HG03039 (cell line): ENCODE data around the gene TAF4B.
"Not testable (repeated sequence)": the region's sequence is repeated elsewhere in the genome, so short reads cannot be mapped to it uniquely, and the experiment has no call there.

Source experiments
- ATAC-seq: cut with Tn5 transposase; IDR thresholded peaks from one replicate; pipeline ENCODE4 v1.9.1; 2021; ENCODE audit warnings: mild to moderate bottlenecking, moderate library complexity; ENCODE audit not compliant: unreplicated experiment

The TAF4B gene

DNA sequence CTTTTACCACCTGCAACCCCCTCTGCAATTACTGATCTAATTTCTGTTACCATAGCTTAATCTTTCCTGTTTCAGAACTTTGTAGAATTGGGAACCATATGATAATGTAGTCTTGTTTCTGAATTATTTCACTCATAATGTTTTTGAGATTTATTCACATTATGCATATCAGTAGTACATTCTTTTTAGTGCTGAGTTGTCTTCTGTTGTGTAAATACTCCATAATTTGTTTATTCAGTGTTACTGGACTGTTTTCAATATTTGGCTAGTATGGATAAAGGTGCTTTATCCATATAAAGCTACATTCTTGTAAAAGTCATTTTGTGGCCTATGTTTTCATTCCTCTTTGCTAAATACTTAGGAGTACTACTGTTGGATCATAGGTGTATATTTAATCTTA, 152.5 kb downstream of the TAF4B start:
- ATAC-seq: no peak

DNA sequence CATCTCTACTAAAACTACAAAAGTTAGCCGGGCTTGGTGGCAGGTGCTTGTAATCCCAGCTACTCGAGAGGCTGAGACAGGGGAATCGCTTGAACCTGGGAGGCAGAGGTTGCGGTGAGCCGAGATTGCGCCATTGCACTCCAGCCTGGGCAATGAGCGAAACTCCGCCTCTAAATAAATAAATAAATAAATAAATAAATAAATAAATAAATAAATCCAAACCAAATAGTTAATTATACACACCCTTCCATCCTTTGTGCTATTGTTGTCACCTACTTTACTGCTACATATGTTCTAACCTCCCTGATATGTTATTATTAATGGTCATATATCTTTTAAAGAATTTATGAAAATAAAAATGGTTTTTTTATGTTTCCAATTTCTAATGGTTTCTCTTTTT, 155.3 kb downstream of the TAF4B start:
- ATAC-seq: not testable (repeated sequence)

DNA sequence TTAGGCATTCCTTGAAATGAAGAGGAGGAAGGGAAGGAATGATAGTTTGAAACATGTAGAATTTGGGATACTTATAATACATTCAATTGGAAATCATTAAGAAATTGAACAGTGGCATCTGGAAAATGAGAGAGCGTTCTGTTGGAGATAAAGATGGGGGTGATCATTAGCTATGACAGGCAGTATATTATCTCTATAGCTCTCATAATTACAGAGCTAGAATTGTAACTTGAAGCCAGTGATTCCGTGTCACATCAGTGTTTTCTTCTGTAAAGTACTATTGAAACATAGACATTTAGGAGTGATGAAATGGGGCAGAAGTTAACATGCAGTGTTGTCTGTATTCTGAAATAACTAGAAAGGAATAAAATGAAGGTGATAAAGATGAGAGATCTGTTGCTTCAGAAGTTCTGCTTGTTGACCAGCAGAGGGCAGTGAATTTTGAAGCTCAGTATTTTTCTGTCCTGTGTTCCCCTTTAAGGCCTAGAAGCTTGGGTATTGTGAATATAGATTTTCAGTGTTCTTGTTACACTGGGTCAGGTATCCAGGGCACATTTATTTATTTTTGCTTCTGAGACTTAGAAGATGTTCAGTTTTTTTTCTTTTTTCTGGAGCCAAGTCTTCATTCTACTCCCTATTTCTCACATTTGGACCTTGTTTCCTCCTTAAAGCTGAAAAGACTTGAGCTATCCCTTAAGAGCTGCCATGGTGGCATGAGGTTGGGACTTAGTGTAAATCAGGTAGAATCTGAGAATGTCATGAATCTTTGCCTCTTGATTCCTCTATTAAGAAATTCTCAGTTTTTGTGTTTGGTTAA, 157.4 kb downstream of the TAF4B start:
- no peak for ATAC-seq

DNA sequence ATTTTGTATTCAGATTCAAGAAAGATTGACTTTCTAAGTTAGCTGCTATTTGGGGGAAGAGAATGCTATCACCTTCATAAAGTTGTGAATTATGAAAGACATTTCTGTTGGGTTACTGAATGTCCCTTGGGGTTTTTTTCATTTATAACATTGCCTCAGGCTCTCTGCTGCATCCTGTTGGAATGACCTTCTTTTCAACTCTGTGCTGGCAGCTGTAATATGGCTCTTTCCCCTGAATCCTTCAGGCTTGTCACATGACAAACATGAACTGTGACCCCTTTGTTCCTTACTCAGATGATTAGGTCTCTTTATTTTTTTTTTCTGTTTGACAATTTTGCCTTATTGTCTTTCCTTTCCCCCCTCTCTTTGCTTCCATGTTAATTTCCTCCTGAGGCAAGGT, 159.8 kb downstream of the TAF4B start:
- ATAC-seq: no peak

DNA sequence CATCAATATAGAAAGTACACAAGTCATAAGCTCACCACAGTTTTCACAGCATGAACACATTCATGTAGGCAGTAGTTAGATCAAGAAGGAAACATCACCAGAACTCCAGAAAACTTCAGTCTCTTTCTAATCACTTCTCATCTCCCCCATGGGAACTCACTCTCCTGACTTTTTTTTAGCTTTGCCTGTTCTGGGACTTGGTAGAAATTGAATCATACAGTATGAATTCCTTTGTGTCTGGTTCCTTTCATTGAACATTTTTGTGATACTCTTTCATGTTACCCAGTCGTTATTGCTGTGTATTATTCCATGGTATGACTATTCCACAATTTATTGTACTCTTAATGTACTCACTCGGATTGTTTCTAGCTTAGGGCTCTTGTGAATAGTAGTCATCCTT, 160.2 kb downstream of the TAF4B start:
- ATAC-seq: no peak

DNA sequence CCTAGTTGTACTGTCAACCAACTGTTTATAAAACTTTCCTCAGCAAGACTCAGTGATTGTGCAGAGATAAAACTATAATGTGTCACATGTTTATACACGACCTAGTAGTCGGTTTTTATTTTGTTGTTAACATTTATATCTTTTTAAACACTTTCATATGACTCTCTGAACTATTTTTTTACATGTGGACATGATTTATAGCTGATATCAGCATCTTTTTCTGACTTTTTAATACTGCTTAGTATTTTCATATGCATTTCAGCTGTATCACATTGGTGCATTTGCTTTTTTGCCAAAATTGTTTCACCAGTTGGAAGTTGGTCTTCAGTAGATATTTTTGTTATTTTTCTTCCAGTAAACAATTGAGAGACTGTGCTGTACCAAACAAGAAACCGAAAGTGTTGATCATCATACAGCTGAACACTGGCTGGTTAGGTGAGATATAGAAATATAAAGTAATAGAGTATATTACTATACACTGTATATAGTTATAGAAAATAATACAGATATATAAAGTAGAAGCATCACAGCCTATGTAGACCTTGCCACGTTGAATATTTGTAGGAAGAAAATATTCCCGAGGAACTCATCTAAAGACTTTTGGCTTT, 167.9 kb downstream of the TAF4B start:
- ATAC-seq: no peak

DNA sequence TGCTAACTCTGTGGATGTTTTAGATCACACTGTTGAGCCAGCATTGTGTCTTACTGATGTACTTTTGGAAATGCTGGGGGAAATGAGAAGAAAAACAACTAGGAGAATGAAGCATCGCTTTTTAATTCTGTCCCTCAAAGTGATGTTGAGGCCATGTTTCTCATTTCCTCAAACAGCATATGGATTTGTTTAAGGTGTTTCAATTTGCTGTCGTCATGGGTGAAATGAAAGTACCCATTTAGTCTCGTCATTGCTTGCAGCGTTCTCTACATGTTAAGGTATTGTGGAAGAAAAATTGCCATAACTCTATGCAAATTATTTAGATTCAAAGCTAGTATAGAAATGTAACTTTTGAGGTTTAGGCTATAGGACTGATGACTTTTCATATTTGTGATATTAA, 170.8 kb downstream of the TAF4B start:
- no peak for ATAC-seq

DNA sequence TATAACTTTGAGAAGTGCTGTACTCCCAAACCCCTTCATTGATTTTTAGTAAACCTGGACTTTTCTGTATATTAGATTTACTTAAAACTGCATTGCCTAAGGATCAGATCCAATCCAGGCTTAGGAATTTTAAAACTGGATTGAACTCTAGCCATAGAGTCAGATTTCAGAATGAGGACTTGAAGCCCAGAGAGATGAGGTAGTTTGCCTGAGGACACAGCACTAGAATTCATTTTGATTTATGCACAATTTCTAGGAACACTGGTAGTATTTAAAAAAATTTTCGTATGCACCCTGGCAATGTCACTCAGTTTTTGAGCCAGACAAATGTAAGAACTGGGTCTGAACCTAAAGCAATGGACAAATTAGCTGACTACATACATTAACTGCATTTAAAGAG, 177.2 kb downstream of the TAF4B start:
- no peak for ATAC-seq

DNA sequence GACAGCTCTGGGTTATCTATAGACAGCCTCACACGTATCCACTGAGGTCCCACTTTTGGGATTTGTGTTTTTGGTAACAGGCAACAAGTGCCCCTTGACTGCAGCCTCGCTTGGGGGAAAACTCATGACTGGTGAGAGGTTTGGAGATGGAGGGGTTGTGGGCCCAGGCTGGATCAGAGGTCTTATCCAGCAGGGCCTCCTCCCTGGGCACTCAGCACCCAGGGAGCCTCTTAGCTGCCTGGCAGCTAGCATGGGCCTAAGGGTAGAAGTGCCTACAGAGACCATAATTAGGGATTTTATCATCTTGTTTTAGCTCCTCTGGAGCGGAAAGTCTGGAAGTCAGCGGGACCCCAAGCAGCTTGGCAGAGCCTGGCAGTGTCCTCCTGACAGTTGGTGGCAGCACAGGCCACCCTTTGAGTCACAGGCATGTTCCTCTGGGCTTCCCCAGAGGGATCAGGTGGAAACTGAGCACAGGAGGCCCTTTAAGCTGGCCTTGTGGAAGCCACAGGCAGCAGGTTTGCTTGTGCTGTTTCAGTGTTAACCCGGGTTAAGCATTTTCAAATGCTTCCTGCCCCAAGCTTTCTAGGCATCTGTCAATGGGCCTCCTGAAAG, 179.1 kb downstream of the TAF4B start:
- peak; percentile 66 for ATAC-seq

DNA sequence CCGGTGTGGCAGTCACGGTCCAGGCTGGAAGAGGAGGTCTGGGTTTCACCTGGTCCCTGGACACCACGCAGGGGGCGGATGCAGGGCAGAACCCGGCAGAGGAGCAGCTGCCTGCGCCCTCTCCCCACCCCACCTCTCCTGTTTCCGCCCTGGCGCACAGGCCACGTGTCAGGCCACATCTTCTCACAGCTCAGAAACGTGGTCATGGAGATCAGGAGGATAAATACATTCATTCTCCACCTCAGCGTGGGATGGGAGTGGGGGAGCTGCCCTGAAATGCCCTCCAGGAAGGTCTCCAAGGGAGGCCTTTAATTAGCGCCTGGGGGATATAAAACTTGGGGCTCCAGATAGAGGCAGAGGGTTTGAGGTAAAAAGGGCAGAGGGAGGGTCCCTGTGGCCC, 180.1 kb downstream of the TAF4B start:
- no peak for ATAC-seq

DNA sequence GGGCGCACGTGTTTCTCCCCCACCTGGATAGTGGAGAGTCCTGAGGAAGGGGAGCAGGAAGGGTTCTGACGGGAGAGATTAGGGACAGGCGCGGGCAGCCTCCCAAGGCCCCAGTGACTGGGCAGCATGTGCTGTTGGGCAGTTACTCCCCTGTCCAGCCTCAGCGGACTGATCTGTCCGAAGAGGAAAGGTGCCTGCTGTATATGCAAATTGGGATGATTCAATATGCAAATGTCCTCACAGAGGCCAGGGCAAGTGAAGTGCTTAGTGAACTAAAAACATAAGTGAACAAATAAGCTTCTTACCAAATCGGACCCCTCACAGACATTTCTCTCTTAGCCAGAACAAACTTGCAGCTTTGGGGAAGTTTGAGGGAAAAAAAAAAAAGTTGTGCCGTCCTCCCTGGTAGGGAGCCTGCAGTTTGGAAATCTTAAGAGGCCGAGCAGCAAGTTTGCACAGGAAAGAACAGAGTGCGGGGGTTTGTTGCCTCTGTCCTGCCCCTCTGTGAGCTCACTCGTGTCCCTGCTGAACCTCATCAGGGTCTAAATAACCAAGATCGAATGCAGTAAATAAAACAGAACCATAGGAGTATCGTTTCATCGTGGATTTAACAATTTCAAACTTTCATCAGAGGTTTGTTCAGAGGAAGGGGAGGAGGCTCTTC, 180.7 kb downstream of the TAF4B start:
- ATAC-seq: no peak

DNA sequence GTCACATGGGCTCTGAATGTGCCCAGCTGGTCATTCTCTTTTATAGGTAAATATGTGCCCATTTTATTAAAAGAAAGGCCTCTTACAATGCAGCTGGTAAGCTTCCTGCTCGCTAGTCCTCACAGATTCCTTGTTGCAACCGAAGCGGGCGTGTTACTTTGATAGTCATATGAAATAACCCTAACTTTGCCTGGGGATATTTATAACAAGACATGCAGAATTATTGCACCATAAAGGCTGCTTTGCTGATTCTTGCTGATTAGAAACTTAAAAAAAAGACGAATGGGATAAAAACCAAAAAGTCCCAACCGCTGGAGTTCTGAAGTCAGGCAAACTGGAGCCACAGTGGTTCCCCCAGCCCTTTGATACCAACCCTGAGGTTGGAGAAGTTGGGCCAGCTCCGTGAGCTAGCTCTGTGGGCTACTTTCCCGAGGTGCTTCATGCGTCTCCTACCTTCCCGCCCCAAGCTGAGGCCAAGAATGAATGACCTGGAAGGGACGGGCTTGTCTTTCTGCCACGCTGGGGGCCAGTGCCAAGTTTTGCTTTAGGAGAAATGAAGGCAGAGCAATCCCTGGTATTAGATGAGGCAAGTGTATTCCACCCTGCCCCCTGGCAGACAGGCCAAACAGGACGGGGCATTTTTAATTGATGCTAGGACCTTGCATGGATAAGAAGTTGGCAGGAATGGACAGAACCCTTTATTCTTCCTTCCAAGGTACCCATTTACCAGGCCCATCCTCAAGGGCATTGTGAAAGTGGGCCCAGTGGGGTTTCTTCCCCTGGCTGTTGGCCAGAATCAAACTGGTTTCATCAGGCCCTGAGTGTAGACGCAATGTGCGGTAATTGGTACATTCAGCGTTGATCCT, 181.7 kb downstream of the TAF4B start:
- ATAC-seq: no peak

DNA sequence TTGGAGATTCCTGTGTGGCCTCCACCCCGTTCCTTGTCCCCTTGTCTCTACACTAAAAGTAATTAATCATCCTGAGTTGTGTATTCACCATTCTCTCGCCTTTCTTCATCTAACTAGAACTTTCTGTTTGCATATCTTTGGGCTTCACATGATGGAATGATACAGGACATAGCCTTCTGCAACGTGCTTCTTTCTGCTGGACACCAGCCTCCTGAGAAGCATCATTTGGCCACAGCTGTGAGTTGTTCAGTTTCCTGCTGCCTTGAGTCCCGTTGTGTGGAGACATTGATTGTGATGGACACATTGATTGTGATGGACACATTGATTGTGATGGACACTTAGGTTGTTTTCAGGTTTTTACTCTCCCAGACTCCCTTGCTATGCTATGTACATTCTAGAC, 182.8 kb downstream of the TAF4B start:
- ATAC-seq: no peak

DNA sequence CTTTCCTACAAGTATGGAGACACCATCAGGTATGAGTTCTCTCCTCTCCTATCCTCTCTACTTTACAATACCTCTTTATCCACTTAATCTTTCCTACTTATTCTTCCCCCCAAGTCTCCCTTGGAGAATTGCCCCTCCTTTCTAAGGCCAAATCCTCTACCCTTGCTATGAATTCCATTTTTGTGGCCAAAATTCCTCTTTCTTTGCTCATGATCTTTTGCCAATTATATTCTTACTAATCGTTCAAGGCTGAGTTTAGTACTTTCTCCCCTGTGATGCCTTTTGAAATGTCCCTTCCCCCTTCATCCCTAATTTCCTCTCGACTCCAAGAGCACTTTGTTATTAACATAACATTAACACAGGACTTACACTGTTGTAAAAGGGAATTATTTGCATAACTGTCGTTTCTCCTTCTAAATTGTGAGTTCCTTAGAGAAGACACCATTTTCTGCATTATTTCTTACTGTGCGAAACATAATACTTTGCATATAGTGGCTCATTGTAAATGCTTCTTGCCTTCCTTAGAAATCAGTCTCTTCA, 188.7 kb downstream of the TAF4B start:
- no peak for ATAC-seq

DNA sequence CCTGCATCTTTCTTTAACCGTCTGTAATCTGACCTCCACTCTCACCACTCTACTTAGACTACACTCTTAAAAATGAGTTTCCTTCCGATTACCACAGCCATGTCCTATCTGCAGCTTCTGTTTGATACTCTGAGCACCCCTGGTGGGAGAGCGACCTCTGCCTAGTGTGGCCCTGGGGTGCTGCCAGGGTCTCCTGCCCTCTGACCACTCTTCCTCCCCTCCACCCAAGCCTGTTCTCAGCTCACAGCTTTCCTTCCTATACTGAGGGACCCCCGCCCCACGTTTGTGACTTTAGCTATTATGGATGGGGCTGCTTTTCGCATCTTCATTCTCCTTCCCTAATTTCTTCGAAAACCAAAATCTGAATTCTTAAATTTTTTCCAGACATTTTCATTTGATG, 189.4 kb downstream of the TAF4B start:
- ATAC-seq: no peak

DNA sequence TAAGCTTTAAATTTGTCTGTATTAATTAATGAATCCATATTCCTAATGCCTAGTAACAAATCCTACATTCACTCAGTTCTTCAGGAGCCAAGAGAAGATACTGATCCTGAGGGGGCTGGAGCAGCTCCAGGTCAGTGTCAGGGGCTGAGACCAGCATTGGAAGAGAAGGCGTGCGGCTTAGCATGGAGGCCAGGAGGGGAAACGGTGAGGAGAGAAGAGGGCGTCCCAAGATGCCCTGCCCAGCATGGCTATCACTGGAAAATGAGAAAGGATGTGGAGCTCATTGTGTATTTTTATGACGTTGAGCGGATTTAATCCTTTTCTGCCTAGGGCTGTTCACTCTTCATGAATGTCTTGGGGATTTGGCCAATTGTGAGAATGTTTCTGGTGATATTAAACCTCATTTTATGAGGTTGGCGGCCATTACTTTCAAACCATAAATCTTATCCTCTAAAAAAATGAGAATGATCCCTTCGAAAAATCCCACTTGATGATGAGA, 190.5 kb downstream of the TAF4B start:
- ATAC-seq: no peak

DNA sequence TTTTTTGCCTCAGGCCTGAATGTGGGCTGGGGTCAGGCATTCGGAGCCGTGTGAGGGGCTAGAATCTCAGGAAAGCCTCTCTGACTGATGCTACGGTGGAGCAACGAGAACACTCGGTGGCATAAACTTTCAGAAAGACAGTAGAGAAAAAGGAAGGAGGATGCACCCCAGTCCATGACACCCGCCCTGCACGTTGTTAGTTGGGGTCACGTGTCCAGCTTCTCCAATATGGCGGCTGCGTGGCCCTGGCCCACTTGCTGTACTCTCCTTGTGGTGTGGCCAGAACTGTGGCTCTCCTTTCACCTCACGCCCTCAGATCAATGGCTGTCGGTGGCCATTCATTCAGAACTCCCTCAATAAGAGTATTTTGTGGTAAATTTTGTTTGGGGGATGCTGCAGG, 190.9 kb downstream of the TAF4B start:
- no peak for ATAC-seq

DNA sequence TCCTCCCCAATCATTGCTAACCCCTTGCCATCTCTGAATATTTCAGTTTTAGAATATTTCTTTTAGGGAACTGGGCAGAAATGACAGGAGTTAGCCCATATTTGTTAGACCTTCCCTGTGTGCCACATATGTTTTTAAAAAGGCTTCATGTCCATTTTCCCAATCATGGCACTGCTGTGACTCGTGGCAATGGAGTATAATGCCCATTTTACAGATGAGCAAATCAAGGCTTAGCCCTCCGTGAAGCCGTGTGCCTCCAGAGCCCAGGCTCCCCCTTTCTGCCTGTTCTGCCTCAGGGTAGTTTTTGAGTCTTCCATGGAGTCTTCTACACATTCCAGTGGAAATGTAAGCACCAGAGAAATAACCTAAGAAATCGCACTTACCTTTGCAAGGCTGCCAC, 192.0 kb downstream of the TAF4B start:
- ATAC-seq: no peak

DNA sequence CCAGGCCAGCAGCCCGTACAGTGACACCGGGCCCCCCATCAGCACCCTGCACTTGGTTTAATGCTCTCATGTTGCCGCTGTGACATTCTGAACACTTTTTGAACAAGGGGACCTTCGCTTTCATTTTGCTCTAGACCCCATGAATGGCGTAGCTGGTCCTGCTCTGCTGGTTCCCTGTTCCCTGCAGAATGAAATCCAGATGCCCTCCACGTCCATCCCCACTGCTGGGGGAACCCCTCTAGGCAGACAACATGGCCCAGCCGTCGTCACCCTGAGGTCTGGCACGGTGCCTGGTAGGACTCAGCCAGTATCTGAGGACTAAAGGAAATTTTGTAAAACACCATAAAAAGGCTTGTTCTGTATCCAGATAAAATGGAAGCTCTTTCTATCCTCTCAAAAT, 193.5 kb downstream of the TAF4B start:
- ATAC-seq: no peak

DNA sequence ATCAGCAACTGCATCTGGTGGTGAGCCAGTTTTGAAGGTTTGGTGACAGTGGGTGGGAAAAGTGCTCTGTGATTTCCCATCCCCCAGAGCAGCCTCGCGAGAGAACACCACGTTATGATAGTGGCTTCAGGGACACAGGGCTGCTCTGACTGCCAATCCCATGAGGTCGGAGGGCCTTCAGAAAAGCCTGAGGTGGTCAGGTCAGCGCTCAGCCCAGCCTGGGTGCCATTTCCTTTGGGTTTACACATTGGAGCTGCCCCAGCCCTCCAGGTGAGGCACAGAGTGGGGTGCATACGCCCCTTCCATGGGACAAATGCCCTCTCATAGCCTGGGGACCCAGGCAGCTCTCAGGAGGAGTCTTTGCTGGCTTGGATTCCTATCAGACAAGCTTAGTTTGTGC, 195.3 kb downstream of the TAF4B start:
- ATAC-seq: no peak
